Breast epithelium (tissue), 3 donors: ENCODE results near the gene ATMIN.

ENCODE experiments used
- CTCF ChIP-seq, 3 donors: fragments of 450-650 bp; IDR thresholded peaks; one replicate each; pipeline ENCODE4 v1.5.1; 2016 to 2017; ENCODE audit warnings: antibody characterized with exemption in 3 of 3, mild to moderate bottlenecking in 3 of 3, moderate library complexity in 3 of 3
- POLR2AphosphoS5 ChIP-seq, 3 donors: sonication (generic); formaldehyde crosslinking; IDR thresholded peaks; one replicate each; pipeline ENCODE4 v1.6.1; 2017; ENCODE audit warnings: antibody characterized with exemption in 3 of 3

DNA sequence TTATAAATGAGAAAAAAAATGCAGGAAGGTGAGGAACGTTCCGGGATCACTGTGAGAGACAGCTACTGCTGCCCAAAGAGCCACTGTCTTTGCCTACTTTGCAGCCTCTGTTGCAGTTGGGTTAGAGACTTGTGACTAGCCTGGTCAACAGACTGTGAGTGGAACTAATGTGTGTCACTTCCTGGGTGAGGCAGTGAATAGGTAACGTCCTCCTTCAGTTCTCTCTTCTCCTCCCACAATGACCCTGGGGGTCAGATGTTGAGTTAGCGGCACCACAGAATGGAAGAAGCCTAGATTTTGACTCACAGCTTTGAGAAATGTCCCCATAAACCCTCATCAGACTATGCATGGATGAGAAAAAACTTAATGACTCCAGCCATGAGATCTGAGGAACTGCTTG is 36.2 kb downstream of the ATMIN start:
- no peak for TF ChIP-seq CTCF (IDR thresholded peaks at IDR 0.05)
- no peak for TF ChIP-seq POLR2AphosphoS5 (IDR thresholded peaks at IDR 0.05)
